DOHH2 (cell line): Measurements from ENCODE around the gene PPFIA2.
"Not testable (repeated sequence)": the region's sequence is repeated elsewhere in the genome, so short reads cannot be mapped to it uniquely, and the experiment has no call there.

Source experiments
- H3F3A ChIP-seq: fragments of 200-600 bp; sonication (generic), shearing (Covaris generic); 2 replicates; pipeline ENCODE4 v1.6.0; 2016; ENCODE audit warnings: antibody characterized with exemption, mild to moderate bottlenecking; ENCODE audit not compliant: control insufficient read depth, insufficient read depth
- H3K27ac ChIP-seq: fragments of 200-600 bp; sonication (generic); 2 replicates; pipeline ENCODE4 v1.5.1; 2014; ENCODE audit warnings: low read depth, mild to moderate bottlenecking, low read length, moderate library complexity
- H3K27me3 ChIP-seq: fragments of 200-600 bp; sonication (generic); 2 replicates; pipeline ENCODE4 v1.6.1; 2014; ENCODE audit warnings: mild to moderate bottlenecking, low read length, mixed read lengths; ENCODE audit not compliant: control insufficient read depth
- H3K36me3 ChIP-seq: fragments of 200-600 bp; sonication (generic); 2 replicates; pipeline ENCODE4 v1.6.1; 2014; ENCODE audit warnings: mild to moderate bottlenecking, low read length, moderate library complexity, mixed read lengths; ENCODE audit not compliant: control insufficient read depth
- H3K4me1 ChIP-seq: fragments of 200-600 bp; sonication (generic); 2 replicates; pipeline ENCODE4 v1.6.1; 2014; ENCODE audit warnings: mild to moderate bottlenecking, low read length, mixed read lengths; ENCODE audit not compliant: control insufficient read depth
- H3K4me2 ChIP-seq: fragments of 200-600 bp; sonication (generic); 2 replicates; pipeline ENCODE4 v1.6.0; 2014; ENCODE audit warnings: mild to moderate bottlenecking, low read length, moderate library complexity
- H3K4me3 ChIP-seq: fragments of 200-600 bp; sonication (generic); 2 replicates; pipeline ENCODE4 v1.5.1; 2014; ENCODE audit warnings: mild to moderate bottlenecking, low read length, mixed read lengths
- H3K79me2 ChIP-seq: fragments of 200-600 bp; sonication (generic); 2 replicates; pipeline ENCODE4 v1.6.1; 2014; ENCODE audit warnings: mild to moderate bottlenecking, low read length, mixed read lengths; ENCODE audit not compliant: control insufficient read depth
- H3K9me2 ChIP-seq: fragments of 200-600 bp; sonication (generic); replicated peaks from 2 replicates; pipeline ENCODE4 v1.6.1; 2014; ENCODE audit warnings: mild to moderate bottlenecking, low read length, mixed read lengths; ENCODE audit not compliant: control insufficient read depth
- H3K9me3 ChIP-seq: fragments of 200-600 bp; sonication (generic); 2 replicates; pipeline ENCODE4 v1.6.1; 2014; ENCODE audit warnings: antibody characterized with exemption, low read length, mixed read lengths; ENCODE audit not compliant: control insufficient read depth, insufficient read depth
- H4K20me1 ChIP-seq: fragments of 200-600 bp; sonication (generic); 2 replicates; pipeline ENCODE4 v1.6.0; 2014; ENCODE audit warnings: low read depth, mild to moderate bottlenecking, antibody characterized with exemption, low read length, moderate library complexity; ENCODE audit not compliant: control insufficient read depth, insufficient read depth
- CTCF ChIP-seq: fragments of 200-600 bp; sonication (generic); IDR thresholded peaks from one replicate; pipeline ENCODE4 v1.5.1; 2014; ENCODE audit warnings: antibody characterized with exemption, mild to moderate bottlenecking, low read depth, low read length; ENCODE audit not compliant: poor library complexity, severe bottlenecking
- EZH2phosphoT487 ChIP-seq: fragments of 200-600 bp; sonication (generic); IDR thresholded peaks from 2 replicates; pipeline ENCODE4 v1.6.1; 2017; ENCODE audit warnings: borderline replicate concordance, mild to moderate bottlenecking, antibody characterized with exemption, low read length, moderate library complexity, mixed read lengths

Gene PPFIA2

GRCh38 chr12:81212996-81213696, 546.0 kb downstream of the PPFIA2 start:
- Histone ChIP-seq H3K4me2 (no peak overlapping the region), H3K9me2 (no peaks in the 10 kb centered on the region), H3K4me1 (no peaks in the 10 kb centered on the region), H3K36me3 (no peaks in the 10 kb centered on the region), H3K27me3 (no peaks in the 10 kb centered on the region), H3K79me2 (no peaks in the 10 kb centered on the region), H3F3A (no peaks in the 10 kb centered on the region), H4K20me1 (no peaks in the 10 kb centered on the region), H3K9me3 (no peaks in the 10 kb centered on the region), H3K27ac (no peak overlapping the region), H3K4me3 (no peak overlapping the region)
- TF ChIP-seq CTCF: no peak

GRCh38 chr12:81211306-81211705, 547.8 kb downstream of the PPFIA2 start:
- TF ChIP-seq CTCF (no peak), EZH2phosphoT487 (no peak)
- Histone ChIP-seq H3K27ac (no peak overlapping the region), H4K20me1 (no peaks in the 10 kb centered on the region), H3F3A (no peaks in the 10 kb centered on the region), H3K9me2 (no peaks in the 10 kb centered on the region), H3K9me3 (no peaks in the 10 kb centered on the region), H3K4me1 (no peaks in the 10 kb centered on the region), H3K4me3 (no peak overlapping the region), H3K79me2 (no peaks in the 10 kb centered on the region), H3K36me3 (no peaks in the 10 kb centered on the region), H3K27me3 (no peaks in the 10 kb centered on the region), H3K4me2 (no peak overlapping the region)

GRCh38 chr12:81209772-81210225, 549.4 kb downstream of the PPFIA2 start:
- not testable (repeated sequence) for H3K36me3 ChIP-seq, H3K9me3 ChIP-seq, H3K4me3 ChIP-seq, H3F3A ChIP-seq, H3K9me2 ChIP-seq, H3K79me2 ChIP-seq, H3K4me2 ChIP-seq, H4K20me1 ChIP-seq, H3K4me1 ChIP-seq, H3K27me3 ChIP-seq, H3K27ac ChIP-seq

- no peaks in the 10 kb centered on the region for H3K4me1 ChIP-seq
- TF ChIP-seq EZH2phosphoT487 (no peak), CTCF (no peak)
- H3K9me3 ChIP-seq: no peaks in the 10 kb centered on the region
- no peak overlapping the region for H3K4me3 ChIP-seq
- H3K4me2 ChIP-seq: no peak overlapping the region
- no peaks in the 10 kb centered on the region for H3K9me2 ChIP-seq
- no peaks in the 10 kb centered on the region for H3K27me3 ChIP-seq
- no peaks in the 10 kb centered on the region for H3K36me3 ChIP-seq
- no peaks in the 10 kb centered on the region for H3F3A ChIP-seq
- H3K79me2 ChIP-seq: no peaks in the 10 kb centered on the region
- H3K27ac ChIP-seq: no peak overlapping the region
- no peaks in the 10 kb centered on the region for H4K20me1 ChIP-seq
These were observed 550.1 kb downstream of the PPFIA2 start for GRCh38 chr12:81209012-81209411.
